22Rv1 (cell line): ENCODE measurements around the gene KASH5.
"Not testable (repeated sequence)": the region's sequence is repeated elsewhere in the genome, so short reads cannot be mapped to it uniquely, and the experiment has no call there.

Experiments used
- H3K27ac ChIP-seq: fragments of 450-650 bp; 2 replicates; pipeline ENCODE4 v1.5.1; 2017
- ZFX ChIP-seq: fragments of 450-650 bp; IDR thresholded peaks from 2 replicates; pipeline ENCODE4 v1.6.1; 2017; ENCODE audit warnings: antibody characterized with exemption, borderline replicate concordance
- TF ChIP-seq, protein P1 (sequence below): fragments of 450-650 bp; IDR thresholded peaks from 2 replicates; pipeline ENCODE4 v1.5.1; 2017; ENCODE audit warnings: mild to moderate bottlenecking

KASH5 gene

DNA sequence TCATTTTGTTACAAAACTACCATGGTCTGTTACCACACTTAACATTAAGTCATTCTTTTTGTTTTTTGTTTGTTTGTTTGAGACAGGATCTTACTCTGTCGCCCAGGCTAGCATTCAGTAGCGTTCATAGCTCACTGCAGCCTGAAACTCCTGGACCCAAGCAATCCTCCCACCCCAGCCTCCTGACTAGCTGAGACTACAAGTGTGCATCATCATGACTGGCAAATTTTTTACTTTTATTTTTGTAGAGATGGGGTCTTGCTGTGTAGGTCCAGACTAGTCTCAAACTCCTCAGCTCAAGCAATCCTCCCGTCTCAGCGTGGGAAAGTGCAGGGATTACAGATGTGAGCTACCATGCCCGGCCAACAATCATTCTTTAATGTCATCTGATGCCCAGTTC lies 68.3 kb downstream of the KASH5 start:
- no peak overlapping the region for H3K27ac ChIP-seq
- TF ChIP-seq ZFX = no peak
- TF ChIP-seq, protein P1, sequence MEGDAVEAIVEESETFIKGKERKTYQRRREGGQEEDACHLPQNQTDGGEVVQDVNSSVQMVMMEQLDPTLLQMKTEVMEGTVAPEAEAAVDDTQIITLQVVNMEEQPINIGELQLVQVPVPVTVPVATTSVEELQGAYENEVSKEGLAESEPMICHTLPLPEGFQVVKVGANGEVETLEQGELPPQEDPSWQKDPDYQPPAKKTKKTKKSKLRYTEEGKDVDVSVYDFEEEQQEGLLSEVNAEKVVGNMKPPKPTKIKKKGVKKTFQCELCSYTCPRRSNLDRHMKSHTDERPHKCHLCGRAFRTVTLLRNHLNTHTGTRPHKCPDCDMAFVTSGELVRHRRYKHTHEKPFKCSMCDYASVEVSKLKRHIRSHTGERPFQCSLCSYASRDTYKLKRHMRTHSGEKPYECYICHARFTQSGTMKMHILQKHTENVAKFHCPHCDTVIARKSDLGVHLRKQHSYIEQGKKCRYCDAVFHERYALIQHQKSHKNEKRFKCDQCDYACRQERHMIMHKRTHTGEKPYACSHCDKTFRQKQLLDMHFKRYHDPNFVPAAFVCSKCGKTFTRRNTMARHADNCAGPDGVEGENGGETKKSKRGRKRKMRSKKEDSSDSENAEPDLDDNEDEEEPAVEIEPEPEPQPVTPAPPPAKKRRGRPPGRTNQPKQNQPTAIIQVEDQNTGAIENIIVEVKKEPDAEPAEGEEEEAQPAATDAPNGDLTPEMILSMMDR = no peak

DNA sequence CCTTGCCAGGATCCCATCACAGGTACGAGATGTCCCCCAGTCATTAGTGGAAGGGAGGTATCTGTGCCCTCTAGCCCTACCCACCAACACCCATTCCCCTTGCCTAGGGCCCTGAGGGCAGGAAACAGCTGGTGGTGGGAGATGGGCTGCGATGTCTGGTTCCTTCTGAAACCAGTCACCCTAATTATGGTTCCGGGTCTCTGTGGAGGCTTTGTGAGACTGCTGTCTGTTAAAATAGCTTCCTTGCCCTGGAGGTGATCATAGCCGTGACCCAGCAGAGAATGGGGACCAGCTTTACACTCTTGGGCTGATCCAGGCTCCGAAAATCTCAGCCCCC lies 70.5 kb downstream of the KASH5 start:
- TF ChIP-seq ZFX = no peak
- TF ChIP-seq, protein P1 = no peak
- H3K27ac ChIP-seq = no peak overlapping the region

DNA sequence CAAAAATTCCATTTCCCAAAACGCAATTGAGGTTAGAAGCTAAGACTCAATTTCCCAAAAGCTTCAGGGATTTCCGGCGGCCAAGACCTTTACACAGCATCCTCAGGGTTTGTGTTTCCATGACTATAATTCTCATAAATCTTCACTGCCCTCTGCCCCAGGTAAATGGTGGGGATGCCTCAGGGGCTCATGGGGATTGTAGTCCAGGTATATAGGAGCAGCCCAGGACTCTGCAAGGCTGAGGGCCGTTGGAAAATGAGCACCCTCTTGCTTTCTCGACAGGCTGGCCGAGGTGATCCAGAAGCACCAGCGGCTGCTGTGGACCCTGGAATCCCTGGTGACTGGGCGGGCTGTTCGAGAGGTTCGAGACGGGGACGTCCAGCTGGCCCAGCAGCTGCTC lies 71.3 kb downstream of the KASH5 start:
- TF ChIP-seq, protein P1 = no peak
- TF ChIP-seq ZFX = no peak
- no peak overlapping the region for H3K27ac ChIP-seq

DNA sequence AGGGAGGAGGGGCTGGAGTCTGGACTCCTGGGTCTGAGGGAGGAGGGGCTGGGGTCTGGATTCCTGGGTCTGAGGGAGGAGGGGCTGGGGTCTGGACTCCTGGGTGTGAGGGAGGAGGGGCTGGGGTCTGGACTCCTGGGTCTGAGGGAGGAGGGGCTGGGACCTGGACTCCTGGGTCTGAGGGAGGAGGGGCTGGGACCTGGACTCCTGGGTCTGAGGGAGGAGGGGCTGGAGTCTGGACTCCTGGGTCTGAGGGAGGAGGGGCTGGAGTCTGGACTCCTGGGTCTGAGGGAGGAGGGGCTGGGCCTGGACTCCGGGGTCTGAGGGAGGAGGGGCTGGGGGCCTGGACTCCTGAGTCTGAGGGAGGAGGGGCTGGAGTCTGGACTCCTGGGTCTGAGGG lies 73.1 kb downstream of the KASH5 start:
- not testable (repeated sequence) for H3K27ac ChIP-seq

DNA sequence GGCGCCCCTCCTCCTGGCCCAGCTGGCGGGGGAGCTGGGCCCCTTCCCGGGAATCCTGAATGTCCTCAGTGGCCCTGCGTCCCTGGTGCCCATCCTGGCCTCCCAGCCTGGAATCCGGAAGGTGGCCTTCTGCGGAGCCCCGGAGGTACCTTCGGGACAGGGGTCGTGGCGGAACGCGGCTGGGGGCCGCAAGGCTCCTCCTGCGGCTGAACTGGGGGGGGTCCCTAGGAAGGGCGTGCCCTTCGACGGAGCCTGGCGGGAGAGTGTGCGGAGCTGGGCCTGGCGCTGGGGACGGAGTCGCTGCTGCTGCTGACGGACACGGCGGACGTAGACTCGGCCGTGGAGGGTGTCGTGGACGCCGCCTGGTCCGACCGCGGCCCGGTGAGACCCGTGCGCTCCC lies 73.6 kb downstream of the KASH5 start:
- TF ChIP-seq ZFX = no peak
- TF ChIP-seq, protein P1 = no peak
- H3K27ac ChIP-seq = no peak overlapping the region

DNA sequence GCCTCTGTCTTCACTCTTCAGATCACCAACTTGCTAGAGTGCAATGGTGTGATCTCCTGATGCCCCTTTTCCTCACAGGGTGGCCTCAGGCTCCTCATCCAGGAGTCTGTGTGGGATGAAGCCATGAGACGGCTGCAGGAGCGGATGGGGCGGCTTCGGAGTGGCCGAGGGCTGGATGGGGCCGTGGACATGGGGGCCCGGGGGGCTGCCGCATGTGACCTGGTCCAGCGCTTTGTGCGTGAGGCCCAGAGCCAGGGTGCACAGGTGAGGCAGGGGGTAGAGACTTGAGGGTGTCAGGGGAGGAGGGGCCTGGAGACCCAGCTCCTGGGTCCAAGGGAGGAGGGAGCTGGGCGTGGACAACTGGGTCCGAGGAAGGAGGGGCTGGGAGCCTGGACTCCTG lies 74.4 kb downstream of the KASH5 start:
- TF ChIP-seq, protein P1 = no peak
- no peak for TF ChIP-seq ZFX
- no peak overlapping the region for H3K27ac ChIP-seq

DNA sequence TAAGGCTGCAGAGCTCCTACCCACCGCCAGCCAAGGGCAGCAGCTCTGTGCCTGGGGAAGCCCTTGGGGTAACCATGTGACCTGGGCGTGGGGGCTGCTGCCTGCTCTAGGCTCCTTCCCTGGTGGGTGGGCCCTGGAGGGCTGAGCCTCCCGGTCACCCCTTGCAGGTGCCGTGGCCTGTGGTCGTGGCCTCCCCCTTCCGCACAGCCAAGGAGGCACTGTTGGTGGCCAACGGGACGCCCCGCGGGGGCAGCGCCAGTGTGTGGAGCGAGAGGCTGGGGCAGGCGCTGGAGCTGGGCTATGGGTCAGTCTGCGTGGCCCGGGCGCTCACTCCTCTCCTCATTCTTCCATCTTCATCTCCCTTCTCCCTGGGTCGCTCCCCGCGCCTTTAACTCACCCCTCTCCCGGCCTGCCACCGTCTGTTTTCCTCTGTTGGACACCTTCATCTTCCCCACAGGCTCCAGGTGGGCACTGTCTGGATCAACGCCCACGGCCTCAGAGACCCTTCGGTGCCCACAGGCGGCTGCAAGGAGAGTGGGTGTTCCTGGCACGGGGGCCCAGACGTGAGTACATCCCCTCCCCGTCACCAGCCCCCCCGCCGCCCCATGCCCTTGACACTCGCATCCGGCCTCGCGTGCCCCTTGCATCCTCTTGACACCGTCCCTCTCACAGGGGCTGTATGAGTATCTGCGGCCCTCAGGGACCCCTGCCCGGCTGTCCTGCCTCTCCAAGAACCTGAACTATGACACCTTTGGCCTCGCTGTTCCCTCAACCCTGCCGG lies 76.1 kb downstream of the KASH5 start:
- no peak overlapping the region for H3K27ac ChIP-seq
- TF ChIP-seq, protein P1 = no peak

DNA sequence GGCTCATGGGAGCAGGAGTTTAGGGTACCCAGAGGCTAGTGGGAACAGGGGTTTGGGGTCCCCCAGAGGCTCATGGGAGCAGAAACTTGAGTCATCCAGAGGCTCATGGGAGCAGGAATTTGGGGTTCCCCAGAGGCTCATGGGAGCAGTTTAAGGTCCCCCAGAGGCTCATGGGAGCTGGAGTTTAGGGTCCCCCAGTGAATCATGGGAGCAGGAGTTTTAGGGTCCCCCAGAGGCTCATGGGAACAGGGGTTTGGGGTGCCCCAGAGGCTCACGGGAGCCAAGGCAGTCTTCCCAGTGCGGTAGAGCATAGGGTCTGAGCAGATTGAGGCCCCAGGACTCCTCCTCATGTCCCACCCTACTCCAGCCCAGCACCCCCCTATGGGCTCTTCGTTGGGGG lies 77.3 kb downstream of the KASH5 start:
- TF ChIP-seq, protein P1 = no peak
- TF ChIP-seq ZFX = no peak
- no peak overlapping the region for H3K27ac ChIP-seq
